ENCODE data around the gene STARD3.

DNA sequence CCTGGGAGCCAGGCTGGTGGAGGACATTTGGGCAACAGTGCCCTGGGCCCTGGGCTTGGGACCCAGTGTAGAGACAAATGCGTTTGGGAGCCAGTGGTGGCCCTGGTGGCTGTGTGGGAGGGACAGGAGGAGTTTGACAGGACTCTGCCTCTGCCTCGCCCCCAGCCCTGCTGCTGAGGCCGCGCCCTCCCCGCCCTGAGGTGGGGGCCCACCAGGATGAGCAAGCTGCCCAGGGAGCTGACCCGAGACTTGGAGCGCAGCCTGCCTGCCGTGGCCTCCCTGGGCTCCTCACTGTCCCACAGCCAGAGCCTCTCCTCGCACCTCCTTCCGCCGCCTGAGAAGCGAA lies 16.3 kb downstream of the STARD3 start:
- TF ChIP-seq, protein P1, sequence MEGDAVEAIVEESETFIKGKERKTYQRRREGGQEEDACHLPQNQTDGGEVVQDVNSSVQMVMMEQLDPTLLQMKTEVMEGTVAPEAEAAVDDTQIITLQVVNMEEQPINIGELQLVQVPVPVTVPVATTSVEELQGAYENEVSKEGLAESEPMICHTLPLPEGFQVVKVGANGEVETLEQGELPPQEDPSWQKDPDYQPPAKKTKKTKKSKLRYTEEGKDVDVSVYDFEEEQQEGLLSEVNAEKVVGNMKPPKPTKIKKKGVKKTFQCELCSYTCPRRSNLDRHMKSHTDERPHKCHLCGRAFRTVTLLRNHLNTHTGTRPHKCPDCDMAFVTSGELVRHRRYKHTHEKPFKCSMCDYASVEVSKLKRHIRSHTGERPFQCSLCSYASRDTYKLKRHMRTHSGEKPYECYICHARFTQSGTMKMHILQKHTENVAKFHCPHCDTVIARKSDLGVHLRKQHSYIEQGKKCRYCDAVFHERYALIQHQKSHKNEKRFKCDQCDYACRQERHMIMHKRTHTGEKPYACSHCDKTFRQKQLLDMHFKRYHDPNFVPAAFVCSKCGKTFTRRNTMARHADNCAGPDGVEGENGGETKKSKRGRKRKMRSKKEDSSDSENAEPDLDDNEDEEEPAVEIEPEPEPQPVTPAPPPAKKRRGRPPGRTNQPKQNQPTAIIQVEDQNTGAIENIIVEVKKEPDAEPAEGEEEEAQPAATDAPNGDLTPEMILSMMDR (IDR thresholded peaks at IDR 0.05; ENCODE audit: low read length) = no peak
- no peak for TF ChIP-seq EZH2 (IDR thresholded peaks at IDR 0.05; ENCODE audit: borderline replicate concordance, low read length)
